ENCODE results near the gene PAPPA. TPM values are rescaled to one million over a fixed set of nuclear protein-coding genes. Genes with fewer than 3 reads are reported as not detected.

The PAPPA gene
- total and polyA plus RNA-seq, 9 of the 15 experiments (the other 6 are each of a cell fraction or from before 2014, with no cell fraction given) = 0.06 to 0.18 (median 0.11) TPM

DNA sequence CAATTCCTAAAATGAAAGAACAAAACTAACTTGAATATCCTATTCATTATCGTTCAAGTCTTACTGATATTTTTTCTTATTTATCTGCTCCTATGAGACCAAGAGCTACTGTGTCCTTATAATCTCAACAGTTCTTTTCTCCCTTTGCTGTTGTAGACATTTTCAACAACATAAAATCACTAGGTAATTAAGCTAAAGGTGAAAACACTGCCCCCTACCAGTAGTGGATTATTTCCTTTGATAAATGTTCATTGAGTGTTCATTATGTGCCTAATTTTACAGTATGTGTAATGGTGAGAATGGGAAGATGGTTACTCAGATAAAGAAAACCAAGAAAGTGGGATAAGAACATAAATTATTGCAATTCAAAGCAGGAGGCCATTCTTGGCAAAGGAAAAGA lies 41.4 kb upstream of the PAPPA start:
- no peak for ATAC-seq

More for the DNA sequence above, 41.4 kb upstream of the PAPPA start:
- no peak overlapping the region for H2AFZ ChIP-seq (ENCODE audit: low read depth, low read length)
- H3K27ac ChIP-seq (ENCODE audit: extremely low read depth, low read depth, low read length) = no peak overlapping the region
- no peak overlapping the region for H3K4me3 ChIP-seq
- 0% methylated on average over 1 of the region's 1 CpG for WGBS (ENCODE audit: insufficient coverage, low coverage, missing lambda C conversion rate)
- H3K4me1 ChIP-seq (replicated peaks in 1 of 2; ENCODE audit: control insufficient read depth in 2 of 2, insufficient read depth in 2 of 2, low read length in 2 of 2) = no peaks in the 10 kb centered on the region
- TF ChIP-seq RBBP5 (IDR thresholded peaks at IDR 0.05; ENCODE audit: borderline replicate concordance, insufficient read depth, low read length, poor library complexity, severe bottlenecking) (no peak), SOX6 (IDR thresholded peaks at IDR 0.05) (no peak), ARID1B (IDR thresholded peaks at IDR 0.05) (no peak), CHAMP1 (IDR thresholded peaks at IDR 0.05) (no peak), ATF7 (IDR thresholded peaks at IDR 0.05) (no peak), GTF2B (IDR thresholded peaks at IDR 0.05; ENCODE audit: extremely low read depth, insufficient read length) (no peak), SREBF2 (CRISPR knock-in tag; IDR thresholded peaks at IDR 0.05) (no peak), AFF1 (IDR thresholded peaks at IDR 0.05; ENCODE audit: low read depth in 1 of 2, partially characterized antibody in 2 of 2) (no peak), MECOM (CRISPR knock-in tag; IDR thresholded peaks at IDR 0.05) (no peak)
- TF ChIP-seq, protein P1, sequence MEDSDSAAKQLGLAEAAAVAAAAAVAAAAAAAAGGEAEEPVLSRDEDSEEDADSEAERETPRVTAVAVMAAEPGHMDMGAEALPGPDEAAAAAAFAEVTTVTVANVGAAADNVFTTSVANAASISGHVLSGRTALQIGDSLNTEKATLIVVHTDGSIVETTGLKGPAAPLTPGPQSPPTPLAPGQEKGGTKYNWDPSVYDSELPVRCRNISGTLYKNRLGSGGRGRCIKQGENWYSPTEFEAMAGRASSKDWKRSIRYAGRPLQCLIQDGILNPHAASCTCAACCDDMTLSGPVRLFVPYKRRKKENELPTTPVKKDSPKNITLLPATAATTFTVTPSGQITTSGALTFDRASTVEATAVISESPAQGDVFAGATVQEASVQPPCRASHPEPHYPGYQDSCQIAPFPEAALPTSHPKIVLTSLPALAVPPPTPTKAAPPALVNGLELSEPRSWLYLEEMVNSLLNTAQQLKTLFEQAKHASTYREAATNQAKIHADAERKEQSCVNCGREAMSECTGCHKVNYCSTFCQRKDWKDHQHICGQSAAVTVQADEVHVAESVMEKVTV (CRISPR knock-in tag; IDR thresholded peaks at IDR 0.05) = no peak
- no peak overlapping the region for H3K9ac ChIP-seq (ENCODE audit: insufficient read depth in 1 of 2, low read depth in 2 of 2, low read length in 2 of 2)
- ChIA-PET CTCF (ENCODE audit: low intra/inter-chr PET ratio) (no interaction called here), POLR2A (interaction anchor here (1.1 kb wide), 1 partner anchor 14 kb away, joined by 3 read pairs; no protein-coding TSS in a partner anchor)
- H3K9me1 ChIP-seq (ENCODE audit: control insufficient read depth, insufficient read depth, low read length) = no peaks in the 10 kb centered on the region
- intact Hi-C loops (cut with micrococcal nuclease) = no loop called here
- no peak for DNase-seq (ENCODE audit: extremely low read depth in 1 of 4, low spot score in 3 of 4)
- no peaks in the 10 kb centered on the region for H3K9me3 ChIP-seq (replicated peaks; ENCODE audit: control insufficient read depth, insufficient read depth, low read depth, low read length)
- H3K79me2 ChIP-seq (ENCODE audit: control insufficient read depth, insufficient read depth, low read length) = no peaks in the 10 kb centered on the region
- BruUV-seq (replicated peaks) = no TSS peak
- H3K27me3 ChIP-seq (ENCODE audit: control insufficient read depth in 2 of 2, insufficient read depth in 2 of 2, low read length in 2 of 2) = no peaks in the 10 kb centered on the region
- no peak for FAIRE-seq
- in situ Hi-C loops (cut with MboI) = no loop called here
- H3K4me2 ChIP-seq (ENCODE audit: insufficient read depth, low read length) = no peak overlapping the region
- no peaks in the 10 kb centered on the region for H3K36me3 ChIP-seq (ENCODE audit: control insufficient read depth, insufficient read depth, low read length)
- no peaks in the 10 kb centered on the region for H4K20me1 ChIP-seq (replicated peaks; ENCODE audit: control insufficient read depth, insufficient read depth, low read length)
